Measurements from ENCODE around the gene BMPR1B. TPM values are rescaled to one million over a fixed set of nuclear protein-coding genes. Genes with fewer than 3 reads are reported as not detected.
A peak's percentile ranks its signal among the peaks of the same experiment; 100 is the strongest.

Gene BMPR1B
- total RNA-seq, 2 donors from 2014 or later, result 12.9 to 19.5 TPM

DNA sequence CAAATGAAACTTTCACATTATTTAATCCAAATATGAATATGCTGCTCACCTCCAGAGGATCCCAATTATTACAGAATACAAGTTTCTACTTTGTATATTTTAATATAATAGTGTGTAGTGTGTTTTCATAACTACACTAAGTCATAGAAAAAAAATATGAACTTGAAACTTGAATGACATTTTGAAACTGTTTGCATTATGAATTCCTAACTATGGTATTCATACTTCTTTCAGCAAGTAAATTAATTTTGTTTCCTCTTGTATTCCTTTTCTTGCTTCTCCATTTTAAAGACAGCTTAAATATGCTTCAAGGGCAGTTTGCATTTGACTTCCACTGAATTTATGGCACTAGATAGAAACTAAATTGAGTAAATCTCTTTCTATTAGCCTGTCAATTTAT lies 177.1 kb downstream of the BMPR1B start:
- Histone ChIP-seq H3K4me1 (ENCODE audit: control insufficient read depth in 1 of 2, low read depth in 2 of 2) (peaks cover 4 to 27% of the 10 kb centered on the region in 2 donors), H3K4me3 (peak overlapping the region; percentile 56), H3K27ac (no peak overlapping the region), H3K9me3 (no peaks in the 10 kb centered on the region), H3K36me3 (no peaks in the 10 kb centered on the region), H3K27me3 (replicated peaks; ENCODE audit: insufficient read depth) (no peaks in the 10 kb centered on the region)
- ATAC-seq (ENCODE audit: insufficient number of reproducible peaks, low FRiP score, low read depth) (no peak), DNase-seq (ENCODE audit: low spot score) (no peak)
- TF ChIP-seq, protein P1, sequence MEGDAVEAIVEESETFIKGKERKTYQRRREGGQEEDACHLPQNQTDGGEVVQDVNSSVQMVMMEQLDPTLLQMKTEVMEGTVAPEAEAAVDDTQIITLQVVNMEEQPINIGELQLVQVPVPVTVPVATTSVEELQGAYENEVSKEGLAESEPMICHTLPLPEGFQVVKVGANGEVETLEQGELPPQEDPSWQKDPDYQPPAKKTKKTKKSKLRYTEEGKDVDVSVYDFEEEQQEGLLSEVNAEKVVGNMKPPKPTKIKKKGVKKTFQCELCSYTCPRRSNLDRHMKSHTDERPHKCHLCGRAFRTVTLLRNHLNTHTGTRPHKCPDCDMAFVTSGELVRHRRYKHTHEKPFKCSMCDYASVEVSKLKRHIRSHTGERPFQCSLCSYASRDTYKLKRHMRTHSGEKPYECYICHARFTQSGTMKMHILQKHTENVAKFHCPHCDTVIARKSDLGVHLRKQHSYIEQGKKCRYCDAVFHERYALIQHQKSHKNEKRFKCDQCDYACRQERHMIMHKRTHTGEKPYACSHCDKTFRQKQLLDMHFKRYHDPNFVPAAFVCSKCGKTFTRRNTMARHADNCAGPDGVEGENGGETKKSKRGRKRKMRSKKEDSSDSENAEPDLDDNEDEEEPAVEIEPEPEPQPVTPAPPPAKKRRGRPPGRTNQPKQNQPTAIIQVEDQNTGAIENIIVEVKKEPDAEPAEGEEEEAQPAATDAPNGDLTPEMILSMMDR (IDR thresholded peaks at IDR 0.05), result no peak

DNA sequence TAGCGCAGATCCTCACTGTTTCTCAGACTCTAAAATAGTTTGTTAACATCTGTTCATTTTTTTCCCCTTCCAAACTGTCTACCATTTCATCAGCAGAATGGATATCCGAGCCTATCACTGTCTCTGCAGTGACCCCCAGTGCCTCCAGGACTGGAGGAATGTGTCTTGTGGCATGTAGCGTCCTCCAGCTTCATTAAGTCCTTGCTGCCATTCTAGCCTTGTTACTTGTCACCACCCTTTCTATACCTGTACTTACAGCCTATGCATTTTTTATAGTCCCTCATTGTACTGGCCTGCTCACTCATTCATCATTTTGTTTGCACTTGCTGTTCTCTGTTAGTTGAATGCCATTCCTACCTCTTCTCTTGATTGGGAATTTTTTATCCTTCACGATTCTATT lies 179.1 kb downstream of the BMPR1B start:
- Histone ChIP-seq H3K9me3 (no peaks in the 10 kb centered on the region), H3K4me3 (no peak overlapping the region), H3K27ac (no peak overlapping the region), H3K36me3 (no peaks in the 10 kb centered on the region), H3K27me3 (replicated peaks; ENCODE audit: insufficient read depth) (no peaks in the 10 kb centered on the region), H3K4me1 (ENCODE audit: control insufficient read depth in 1 of 2, low read depth in 2 of 2) (peaks cover 4 to 27% of the 10 kb centered on the region in 2 donors)
- DNase-seq (ENCODE audit: low spot score) (no peak), ATAC-seq (ENCODE audit: insufficient number of reproducible peaks, low FRiP score, low read depth) (no peak)
- TF ChIP-seq, protein P1 (IDR thresholded peaks at IDR 0.05), result no peak

DNA sequence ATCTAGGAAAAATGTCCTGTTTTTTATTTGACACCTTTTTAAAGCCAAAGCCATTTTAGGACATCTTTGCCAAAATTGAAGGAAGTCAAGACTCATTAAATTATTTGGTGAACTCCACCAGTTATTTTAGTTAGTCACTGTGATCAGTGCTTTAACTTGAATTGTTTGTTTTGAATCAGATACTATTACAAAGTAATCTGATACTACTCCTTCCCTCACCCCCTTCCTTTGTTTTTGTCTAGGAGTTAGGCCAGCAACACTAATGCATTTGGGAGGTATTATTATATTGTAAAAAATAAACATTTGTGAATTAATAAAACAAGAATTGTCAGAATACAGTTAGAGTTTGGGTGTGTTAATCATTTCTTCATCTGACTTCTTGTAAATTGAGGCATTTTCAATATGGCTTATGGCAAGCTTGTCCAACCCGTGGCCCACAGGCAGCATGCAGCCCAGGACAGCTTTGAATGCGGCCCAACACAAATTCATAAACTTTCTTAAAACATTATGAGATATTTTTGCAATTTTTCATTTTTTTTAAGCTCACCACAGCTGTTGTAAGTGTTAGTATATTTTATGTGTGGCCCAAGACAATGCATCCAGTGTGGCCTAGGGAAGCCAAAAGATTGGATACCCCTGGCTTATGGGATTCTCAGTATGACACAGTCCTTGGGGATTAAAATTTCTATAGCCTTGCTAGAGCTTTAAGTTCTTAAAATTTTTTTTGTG lies 182.2 kb downstream of the BMPR1B start:
- TF ChIP-seq, protein P1 (IDR thresholded peaks at IDR 0.05), result no peak
- no peak overlapping the region for H3K27ac ChIP-seq
- H3K36me3 ChIP-seq, result no peaks in the 10 kb centered on the region
- DNase-seq (ENCODE audit: low spot score) (no peak), ATAC-seq (ENCODE audit: insufficient number of reproducible peaks, low FRiP score, low read depth) (no peak)
- H3K27me3 ChIP-seq (replicated peaks; ENCODE audit: insufficient read depth), result no peaks in the 10 kb centered on the region
- H3K4me3 ChIP-seq, result no peak overlapping the region
- H3K4me1 ChIP-seq (ENCODE audit: control insufficient read depth in 1 of 2, low read depth in 2 of 2), result peaks cover 4 to 15% of the 10 kb centered on the region in 2 donors
- no peaks in the 10 kb centered on the region for H3K9me3 ChIP-seq

DNA sequence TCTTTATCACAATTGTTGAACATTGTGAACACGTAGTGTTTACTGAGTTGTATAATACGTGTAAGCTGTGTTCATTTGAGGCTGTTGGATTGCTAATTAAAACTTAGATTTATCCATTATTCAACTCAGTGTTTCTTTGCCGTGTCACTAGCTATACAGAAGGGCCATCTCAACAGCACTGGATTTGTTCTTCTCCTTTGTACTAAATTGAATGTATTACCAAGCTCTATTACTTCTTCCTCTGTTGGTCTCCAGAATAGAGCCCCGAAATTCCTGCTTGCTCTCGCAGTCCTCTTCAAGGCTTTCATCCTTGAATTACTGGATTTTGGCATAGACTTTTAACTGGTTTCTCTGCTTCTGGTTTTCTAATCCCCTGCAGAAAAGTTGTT lies 182.8 kb downstream of the BMPR1B start:
- no peak for ATAC-seq (ENCODE audit: insufficient number of reproducible peaks, low FRiP score, low read depth)
- TF ChIP-seq, protein P1 (IDR thresholded peaks at IDR 0.05), result no peak
- no peak overlapping the region for H3K4me3 ChIP-seq
- H3K9me3 ChIP-seq, result no peaks in the 10 kb centered on the region
- no peaks in the 10 kb centered on the region for H3K36me3 ChIP-seq
- no peak for DNase-seq (ENCODE audit: low spot score)
- H3K27ac ChIP-seq, result no peak overlapping the region
- H3K27me3 ChIP-seq (replicated peaks; ENCODE audit: insufficient read depth), result no peaks in the 10 kb centered on the region
- peaks cover 4 to 10% of the 10 kb centered on the region in 2 donors for H3K4me1 ChIP-seq (ENCODE audit: control insufficient read depth in 1 of 2, low read depth in 2 of 2)

DNA sequence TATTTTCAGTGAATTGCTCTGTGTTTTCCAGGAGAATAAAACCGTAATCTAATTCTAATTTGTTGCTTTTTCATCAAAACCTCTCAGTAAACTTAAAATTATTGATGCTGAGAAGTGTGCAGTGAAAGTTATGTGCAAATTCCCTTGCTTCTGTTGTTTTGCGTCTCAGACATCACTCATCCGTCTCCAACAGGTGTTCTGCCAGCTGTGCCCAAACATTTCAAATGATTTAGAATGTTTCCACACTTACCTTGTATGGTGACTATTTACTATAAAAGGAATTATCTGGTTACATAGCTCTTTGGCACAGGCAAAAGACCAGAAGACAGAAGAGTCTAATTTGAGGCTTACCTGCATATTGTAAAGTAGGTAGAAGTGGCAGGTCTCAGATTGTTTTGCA lies 184.0 kb downstream of the BMPR1B start:
- no peaks in the 10 kb centered on the region for H3K27me3 ChIP-seq (replicated peaks; ENCODE audit: insufficient read depth)
- H3K36me3 ChIP-seq, result no peaks in the 10 kb centered on the region
- H3K27ac ChIP-seq, result no peak overlapping the region
- no peak overlapping the region for H3K4me3 ChIP-seq
- H3K9me3 ChIP-seq, result no peaks in the 10 kb centered on the region
- ATAC-seq (ENCODE audit: insufficient number of reproducible peaks, low FRiP score, low read depth), result no peak
- peaks cover 0 to 4% of the 10 kb centered on the region in 2 donors for H3K4me1 ChIP-seq (ENCODE audit: control insufficient read depth in 1 of 2, low read depth in 2 of 2)
- TF ChIP-seq, protein P1 (IDR thresholded peaks at IDR 0.05), result no peak
- no peak for DNase-seq (ENCODE audit: low spot score)
